Panc1 (cell line): ENCODE measurements around the gene GALNT11. TPM values are rescaled to one million over a fixed set of nuclear protein-coding genes. Genes with fewer than 3 reads are reported as not detected.

ENCODE experiments used
- ATAC-seq: fragments of 200-7000 bp; cut with Tn5 transposase; 2 replicates; pipeline ENCODE4 v1.9.1; 2020; ENCODE audit warnings: mild to moderate bottlenecking, moderate library complexity
- BruUV-seq: library from RNA; stranded (reverse); fragments of 400-500 nt; replicated peaks from 2 replicates; lab custom pipeline; 2021; lab: Mats Ljungman, UMichigan
- CTCF ChIA-PET: fragments of 300-600 bp; sonication (Branson Sonifier 250); formaldehyde crosslinking; loops from one replicate; lab custom pipeline; 2022; ENCODE audit warnings: antibody characterized with exemption; lab: Charles Lee
- POLR2A ChIA-PET: fragments of 300-600 bp; sonication (Branson Sonifier 250); formaldehyde crosslinking; loops from one replicate; lab custom pipeline; 2022; ENCODE audit warnings: antibody characterized with exemption; lab: Charles Lee
- DNase-seq: peaks from one replicate; pipeline ENCODE4 v3.0.0-alpha.2; 2010; ENCODE audit warnings: low read depth, low spot score
- H3K27ac ChIP-seq: 2 replicates; pipeline ENCODE4 v1.5.1; 2011; ENCODE audit warnings: mild to moderate bottlenecking, low read length, inconsistent platforms
- H3K27me3 ChIP-seq: fragments of 200-500 bp; sonication (Bioruptor generic); 2 replicates; pipeline ENCODE4 v1.6.0; 2014; ENCODE audit warnings: low read length, inconsistent platforms; ENCODE audit not compliant: control insufficient read depth, insufficient read depth
- H3K36me3 ChIP-seq: fragments of 200-500 bp; sonication (Bioruptor generic); 2 replicates; pipeline ENCODE4 v1.5.1; 2014; ENCODE audit warnings: inconsistent platforms, mild to moderate bottlenecking, low read length, moderate library complexity; ENCODE audit not compliant: control insufficient read depth, insufficient read depth
- H3K4me1 ChIP-seq: 2 replicates; pipeline ENCODE4 v1.5.1; 2011; ENCODE audit warnings: inconsistent platforms, mild to moderate bottlenecking, low read length, moderate library complexity; ENCODE audit not compliant: control insufficient read depth, insufficient read depth
- H3K4me3 ChIP-seq, 2 experiments: 2 replicates each; pipeline ENCODE4 v1.5.1; 2011 to 2012; ENCODE audit warnings: low read depth in 2 of 2, low read length in 2 of 2, mild to moderate bottlenecking in 2 of 2, inconsistent platforms in 1 of 2, moderate library complexity in 1 of 2
- H3K9me3 ChIP-seq: fragments of 200-500 bp; sonication (Bioruptor generic); 2 replicates; pipeline ENCODE4 v1.5.1; 2014; ENCODE audit warnings: low read depth, mild to moderate bottlenecking, inconsistent platforms, low read length, moderate library complexity; ENCODE audit not compliant: control insufficient read depth, insufficient read depth
- POLR2AphosphoS5 ChIP-seq: IDR thresholded peaks from 2 replicates; pipeline ENCODE4 v1.6.1; 2012; ENCODE audit warnings: mild to moderate bottlenecking, low read depth, low read length, moderate library complexity
- SIN3A ChIP-seq: IDR thresholded peaks from 2 replicates; pipeline ENCODE4 v1.6.1; 2012; ENCODE audit warnings: low read depth, mild to moderate bottlenecking, low read length, moderate library complexity, borderline replicate concordance; ENCODE audit not compliant: insufficient read depth
- TCF7L2 ChIP-seq: IDR thresholded peaks from 2 replicates; pipeline ENCODE4 v1.6.1; 2011; ENCODE audit warnings: mild to moderate bottlenecking, low read depth, low read length, inconsistent platforms
- in situ Hi-C: cut with HindIII; loops from 2 replicates; pipeline ENCODE4 v1.10.0; 2016; ENCODE audit warnings: low sequenced_read_pairs, low pct_unique_long_range_greater_than_20kb
- intact Hi-C: fragments of 100-400 bp; cut with micrococcal nuclease; formaldehyde crosslinking; loops from one replicate; pipeline ENCODE4 v1.10.0; 2022; ENCODE audit not compliant: unreplicated experiment
- total RNA-seq: library from RNA; stranded (reverse); gene quantifications from one replicate; pipeline ENCODE4 v1.2.1, GENCODE V29; 2021; ENCODE audit not compliant: unreplicated experiment
- TF ChIP-seq, protein P1 (sequence below): fragments of 450-650 bp; IDR thresholded peaks from 2 replicates; pipeline ENCODE4 v1.5.1; 2017; ENCODE audit warnings: mild to moderate bottlenecking
- TF ChIP-seq, protein P2 (sequence below), 2 experiments: IDR thresholded peaks; 2 replicates each; pipeline ENCODE4 v1.6.1; 2011 to 2012; ENCODE audit warnings: low read depth in 2 of 2, control low read depth in 1 of 2, low read length in 1 of 2, mild to moderate bottlenecking in 1 of 2, moderate library complexity in 1 of 2; ENCODE audit not compliant: insufficient read depth in 1 of 2

The GALNT11 gene
- total RNA-seq, 1 experiment from 2014 or later = 48.7 TPM

DNA sequence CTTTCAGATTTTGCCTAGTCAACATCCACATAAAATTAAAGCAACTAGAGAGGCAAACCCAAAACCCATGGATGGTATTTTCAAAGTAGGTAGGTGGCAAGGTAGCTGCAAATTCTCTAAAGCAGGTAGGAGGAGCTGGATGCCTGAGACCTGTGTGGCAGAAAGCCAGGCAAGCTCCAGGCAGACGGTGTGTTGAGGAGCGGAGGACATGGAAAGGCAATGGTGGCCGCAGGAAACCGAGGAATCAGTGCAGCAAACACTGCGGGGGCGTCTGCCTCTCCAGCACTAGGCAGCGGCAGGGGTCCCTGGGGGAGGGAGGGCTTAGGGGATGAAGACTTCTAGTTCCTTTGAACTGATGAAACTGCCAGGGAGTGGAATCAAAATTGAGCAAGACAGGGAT, 101.3 kb downstream of the GALNT11 start:
- Histone ChIP-seq H3K36me3 (peaks cover 16% of the 10 kb centered on the region), H3K4me1 (no peaks in the 10 kb centered on the region), H3K27me3 (no peaks in the 10 kb centered on the region), H3K27ac (no peak overlapping the region), H3K4me3 (no peak overlapping the region), H3K9me3 (no peaks in the 10 kb centered on the region)
- intact Hi-C loops (no loop called here), in situ Hi-C loops (no loop called here)
- CTCF ChIA-PET = no interaction called here
- ATAC-seq (no peak), DNase-seq (no peak)
- TF ChIP-seq, protein P1, sequence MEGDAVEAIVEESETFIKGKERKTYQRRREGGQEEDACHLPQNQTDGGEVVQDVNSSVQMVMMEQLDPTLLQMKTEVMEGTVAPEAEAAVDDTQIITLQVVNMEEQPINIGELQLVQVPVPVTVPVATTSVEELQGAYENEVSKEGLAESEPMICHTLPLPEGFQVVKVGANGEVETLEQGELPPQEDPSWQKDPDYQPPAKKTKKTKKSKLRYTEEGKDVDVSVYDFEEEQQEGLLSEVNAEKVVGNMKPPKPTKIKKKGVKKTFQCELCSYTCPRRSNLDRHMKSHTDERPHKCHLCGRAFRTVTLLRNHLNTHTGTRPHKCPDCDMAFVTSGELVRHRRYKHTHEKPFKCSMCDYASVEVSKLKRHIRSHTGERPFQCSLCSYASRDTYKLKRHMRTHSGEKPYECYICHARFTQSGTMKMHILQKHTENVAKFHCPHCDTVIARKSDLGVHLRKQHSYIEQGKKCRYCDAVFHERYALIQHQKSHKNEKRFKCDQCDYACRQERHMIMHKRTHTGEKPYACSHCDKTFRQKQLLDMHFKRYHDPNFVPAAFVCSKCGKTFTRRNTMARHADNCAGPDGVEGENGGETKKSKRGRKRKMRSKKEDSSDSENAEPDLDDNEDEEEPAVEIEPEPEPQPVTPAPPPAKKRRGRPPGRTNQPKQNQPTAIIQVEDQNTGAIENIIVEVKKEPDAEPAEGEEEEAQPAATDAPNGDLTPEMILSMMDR = no peak
- TF ChIP-seq POLR2AphosphoS5 = no peak
- TF ChIP-seq, protein P2, sequence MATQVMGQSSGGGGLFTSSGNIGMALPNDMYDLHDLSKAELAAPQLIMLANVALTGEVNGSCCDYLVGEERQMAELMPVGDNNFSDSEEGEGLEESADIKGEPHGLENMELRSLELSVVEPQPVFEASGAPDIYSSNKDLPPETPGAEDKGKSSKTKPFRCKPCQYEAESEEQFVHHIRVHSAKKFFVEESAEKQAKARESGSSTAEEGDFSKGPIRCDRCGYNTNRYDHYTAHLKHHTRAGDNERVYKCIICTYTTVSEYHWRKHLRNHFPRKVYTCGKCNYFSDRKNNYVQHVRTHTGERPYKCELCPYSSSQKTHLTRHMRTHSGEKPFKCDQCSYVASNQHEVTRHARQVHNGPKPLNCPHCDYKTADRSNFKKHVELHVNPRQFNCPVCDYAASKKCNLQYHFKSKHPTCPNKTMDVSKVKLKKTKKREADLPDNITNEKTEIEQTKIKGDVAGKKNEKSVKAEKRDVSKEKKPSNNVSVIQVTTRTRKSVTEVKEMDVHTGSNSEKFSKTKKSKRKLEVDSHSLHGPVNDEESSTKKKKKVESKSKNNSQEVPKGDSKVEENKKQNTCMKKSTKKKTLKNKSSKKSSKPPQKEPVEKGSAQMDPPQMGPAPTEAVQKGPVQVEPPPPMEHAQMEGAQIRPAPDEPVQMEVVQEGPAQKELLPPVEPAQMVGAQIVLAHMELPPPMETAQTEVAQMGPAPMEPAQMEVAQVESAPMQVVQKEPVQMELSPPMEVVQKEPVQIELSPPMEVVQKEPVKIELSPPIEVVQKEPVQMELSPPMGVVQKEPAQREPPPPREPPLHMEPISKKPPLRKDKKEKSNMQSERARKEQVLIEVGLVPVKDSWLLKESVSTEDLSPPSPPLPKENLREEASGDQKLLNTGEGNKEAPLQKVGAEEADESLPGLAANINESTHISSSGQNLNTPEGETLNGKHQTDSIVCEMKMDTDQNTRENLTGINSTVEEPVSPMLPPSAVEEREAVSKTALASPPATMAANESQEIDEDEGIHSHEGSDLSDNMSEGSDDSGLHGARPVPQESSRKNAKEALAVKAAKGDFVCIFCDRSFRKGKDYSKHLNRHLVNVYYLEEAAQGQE (IDR thresholded peaks at IDR 0.05; ENCODE audit: insufficient read depth in 1 of 2, low read depth in 2 of 2, low read length in 1 of 2) = no peak
- TF ChIP-seq TCF7L2 = no peak
- TF ChIP-seq SIN3A = no peak
- BruUV-seq = no TSS peak
- POLR2A ChIA-PET = no interaction called here

DNA sequence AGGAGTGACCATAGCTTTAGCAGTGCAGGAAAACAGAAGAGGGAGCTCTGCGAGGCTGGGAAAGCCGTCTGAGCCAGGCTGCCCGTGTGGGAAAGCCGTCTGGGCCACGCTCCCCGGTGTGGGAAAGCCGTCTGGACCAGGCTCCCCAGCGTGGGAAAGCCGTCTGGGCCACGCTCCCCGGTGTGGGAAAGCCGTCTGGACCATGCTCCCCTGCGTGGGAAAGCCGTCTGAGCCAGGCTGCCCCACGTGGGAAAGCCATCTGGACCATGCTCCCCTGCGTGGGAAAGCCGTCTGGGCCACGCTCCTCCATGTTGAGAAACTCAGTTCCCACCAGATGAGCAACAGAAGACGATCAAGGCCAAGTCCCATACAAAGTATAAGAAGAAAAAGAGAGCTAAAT, 101.8 kb downstream of the GALNT11 start:
- in situ Hi-C loops = no loop called here
- ChIA-PET POLR2A (no interaction called here), CTCF (no interaction called here)
- ATAC-seq (no peak), DNase-seq (no peak)
- no peak overlapping the region for H3K27ac ChIP-seq
- BruUV-seq = no TSS peak
- no peaks in the 10 kb centered on the region for H3K4me1 ChIP-seq
- H3K36me3 ChIP-seq = peaks cover 12% of the 10 kb centered on the region
- H3K4me3 ChIP-seq = no peak overlapping the region
- intact Hi-C loops = no loop called here
- no peaks in the 10 kb centered on the region for H3K9me3 ChIP-seq
- no peaks in the 10 kb centered on the region for H3K27me3 ChIP-seq
- no peak for TF ChIP-seq TCF7L2
- no peak for TF ChIP-seq SIN3A
- TF ChIP-seq, protein P2 (IDR thresholded peaks at IDR 0.05; ENCODE audit: insufficient read depth in 1 of 2, low read depth in 2 of 2, low read length in 1 of 2) = no peak
